HepG2 (cell line): ENCODE data around the gene THRA. TPM values are rescaled to one million over a fixed set of nuclear protein-coding genes. Genes with fewer than 3 reads are reported as not detected.

Experiments
- AKAP8 ChIP-seq: sonication (generic); formaldehyde crosslinking; IDR thresholded peaks from 2 replicates; pipeline ENCODE4 v1.5.1; 2020; ENCODE audit warnings: mild to moderate bottlenecking, missing genetic modification reagents
- EZH2 ChIP-seq: conservative IDR thresholded peaks from 2 replicates; pipeline ENCODE4 v1.6.1; 2012; ENCODE audit warnings: mild to moderate bottlenecking, low read depth, low read length, moderate library complexity
- HCFC1 ChIP-seq: fragments of 150-350 bp; IDR thresholded peaks from 2 replicates; pipeline ENCODE4 v1.6.1; 2014; ENCODE audit warnings: low read depth, low read length
- ISX ChIP-seq: sonication (generic); formaldehyde crosslinking; conservative IDR thresholded peaks from 2 replicates; pipeline ENCODE4 v1.5.0; 2020; ENCODE audit warnings: missing genetic modification reagents
- MIER2 ChIP-seq: IDR thresholded peaks from 2 replicates; pipeline ENCODE4 v1.6.1; 2016; ENCODE audit warnings: missing biosample characterization, missing genetic modification reagents
- MLLT10 ChIP-seq: sonication (generic); formaldehyde crosslinking; IDR thresholded peaks from 2 replicates; pipeline ENCODE4 v1.4.0; 2020; ENCODE audit warnings: missing genetic modification reagents
- NFYC ChIP-seq: IDR thresholded peaks from 2 replicates; pipeline ENCODE4 v1.6.1; 2016; ENCODE audit warnings: missing genetic modification reagents, missing compliant biosample characterization
- POLR2AphosphoS5 ChIP-seq: IDR thresholded peaks from 2 replicates; pipeline ENCODE4 v1.6.1; 2012; ENCODE audit warnings: low read depth, low read length
- ZBTB20 ChIP-seq: sonication (generic); formaldehyde crosslinking; IDR thresholded peaks from 2 replicates; pipeline ENCODE4 v1.8.1; 2023; ENCODE audit warnings: missing genetic modification reagents, low read depth, mild to moderate bottlenecking, borderline replicate concordance
- ZMYM2 ChIP-seq: sonication (generic); formaldehyde crosslinking; IDR thresholded peaks from 2 replicates; pipeline ENCODE4 v1.8.0; 2022; ENCODE audit warnings: mild to moderate bottlenecking, missing genetic modification reagents
- ZNF264 ChIP-seq: sonication (generic); formaldehyde crosslinking; IDR thresholded peaks from 2 replicates; pipeline ENCODE4 v1.4.0; 2020; ENCODE audit warnings: missing genetic modification reagents
- ZSCAN21 ChIP-seq: sonication (generic); formaldehyde crosslinking; IDR thresholded peaks from 2 replicates; pipeline ENCODE4 v1.8.0; 2022; ENCODE audit warnings: mild to moderate bottlenecking, missing genetic modification reagents, moderate library complexity, borderline replicate concordance
- polyA plus RNA-seq, 8 experiments: library from polyadenylated mRNA; depleted of rRNA in 3 of 8; stranded (reverse) in 7 of 8; unstranded in 1 of 8; fragments of >200 nt; fragmentation: Illumina TruSeq in 4 of 8; extraction: Trizol in 4 of 8; gene quantifications; 2 replicates each; pipeline versions ENCODE4 v1.2.1 to v1.2.3, GENCODE V29; 2011 to 2016; ENCODE audit warnings: low read depth in 4 of 8, missing spikeins in 1 of 8, mixed read lengths in 1 of 8; ENCODE audit not compliant: insufficient read depth in 1 of 8
- total RNA-seq, 5 experiments: library from RNA; depleted of rRNA; stranded (reverse); fragments of >200 nt; fragmentation: Illumina TruSeq; extraction: Trizol; gene quantifications; 2 replicates each; pipeline ENCODE4 v1.2.3, GENCODE V29; 2016; ENCODE audit warnings: low read depth in 1 of 5
- TF ChIP-seq, protein P1 (sequence below): sonication (generic); formaldehyde crosslinking; IDR thresholded peaks from 2 replicates; pipeline ENCODE4 v1.5.0; 2020; ENCODE audit warnings: missing genetic modification reagents
- TF ChIP-seq, protein P2 (sequence below), 2 experiments: fragments of 450-650 bp in 1 of 2; sonication (generic) in 1 of 2; formaldehyde crosslinking; IDR thresholded peaks; 2 replicates each; pipeline versions ENCODE4 v1.5.0 to v1.8.0; 2020 to 2022; ENCODE audit warnings: mild to moderate bottlenecking in 1 of 2, missing genetic modification reagents in 1 of 2
- TF ChIP-seq, protein P3 (sequence below): sonication (generic); formaldehyde crosslinking; IDR thresholded peaks from 2 replicates; pipeline ENCODE4 v1.4.0; 2020; ENCODE audit warnings: mild to moderate bottlenecking, missing genetic modification reagents

THRA gene
- total and polyA plus RNA-seq, 2 of the 13 experiments (the other 11 are each of a cell fraction or from before 2014, with no cell fraction given): 8.0 to 9.9 TPM

- TF ChIP-seq ZNF264 (CRISPR knock-in tag) (peak; percentile 72; the same call in 1 of the 2 replicates), ZSCAN21 (peak; percentile 91), POLR2AphosphoS5 (no peak; the same call in 1 of the 2 replicates), HCFC1 (no peak), ZBTB20 (CRISPR knock-in tag) (peak; percentile 9), ZMYM2 (CRISPR knock-in tag) (peak; percentile 47), NFYC (CRISPR knock-in tag) (peak; percentile 50; the same call in 1 of the 2 replicates), AKAP8 (CRISPR knock-in tag) (no peak), MIER2 (CRISPR knock-in tag) (no peak), EZH2 (no peak), ISX (CRISPR knock-in tag) (no peak; the same call in 1 of the 2 replicates), MLLT10 (CRISPR knock-in tag) (no peak)
- TF ChIP-seq, protein P1, sequence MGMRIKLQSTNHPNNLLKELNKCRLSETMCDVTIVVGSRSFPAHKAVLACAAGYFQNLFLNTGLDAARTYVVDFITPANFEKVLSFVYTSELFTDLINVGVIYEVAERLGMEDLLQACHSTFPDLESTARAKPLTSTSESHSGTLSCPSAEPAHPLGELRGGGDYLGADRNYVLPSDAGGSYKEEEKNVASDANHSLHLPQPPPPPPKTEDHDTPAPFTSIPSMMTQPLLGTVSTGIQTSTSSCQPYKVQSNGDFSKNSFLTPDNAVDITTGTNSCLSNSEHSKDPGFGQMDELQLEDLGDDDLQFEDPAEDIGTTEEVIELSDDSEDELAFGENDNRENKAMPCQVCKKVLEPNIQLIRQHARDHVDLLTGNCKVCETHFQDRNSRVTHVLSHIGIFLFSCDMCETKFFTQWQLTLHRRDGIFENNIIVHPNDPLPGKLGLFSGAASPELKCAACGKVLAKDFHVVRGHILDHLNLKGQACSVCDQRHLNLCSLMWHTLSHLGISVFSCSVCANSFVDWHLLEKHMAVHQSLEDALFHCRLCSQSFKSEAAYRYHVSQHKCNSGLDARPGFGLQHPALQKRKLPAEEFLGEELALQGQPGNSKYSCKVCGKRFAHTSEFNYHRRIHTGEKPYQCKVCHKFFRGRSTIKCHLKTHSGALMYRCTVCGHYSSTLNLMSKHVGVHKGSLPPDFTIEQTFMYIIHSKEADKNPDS (CRISPR knock-in tag): peak; percentile 84
- TF ChIP-seq, protein P2, sequence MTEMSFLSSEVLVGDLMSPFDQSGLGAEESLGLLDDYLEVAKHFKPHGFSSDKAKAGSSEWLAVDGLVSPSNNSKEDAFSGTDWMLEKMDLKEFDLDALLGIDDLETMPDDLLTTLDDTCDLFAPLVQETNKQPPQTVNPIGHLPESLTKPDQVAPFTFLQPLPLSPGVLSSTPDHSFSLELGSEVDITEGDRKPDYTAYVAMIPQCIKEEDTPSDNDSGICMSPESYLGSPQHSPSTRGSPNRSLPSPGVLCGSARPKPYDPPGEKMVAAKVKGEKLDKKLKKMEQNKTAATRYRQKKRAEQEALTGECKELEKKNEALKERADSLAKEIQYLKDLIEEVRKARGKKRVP (CRISPR knock-in tag; IDR thresholded peaks at IDR 0.05): peak in 1 of 2 experiments; percentile 15; a peak in 1 of 4 replicates
- TF ChIP-seq, protein P3, sequence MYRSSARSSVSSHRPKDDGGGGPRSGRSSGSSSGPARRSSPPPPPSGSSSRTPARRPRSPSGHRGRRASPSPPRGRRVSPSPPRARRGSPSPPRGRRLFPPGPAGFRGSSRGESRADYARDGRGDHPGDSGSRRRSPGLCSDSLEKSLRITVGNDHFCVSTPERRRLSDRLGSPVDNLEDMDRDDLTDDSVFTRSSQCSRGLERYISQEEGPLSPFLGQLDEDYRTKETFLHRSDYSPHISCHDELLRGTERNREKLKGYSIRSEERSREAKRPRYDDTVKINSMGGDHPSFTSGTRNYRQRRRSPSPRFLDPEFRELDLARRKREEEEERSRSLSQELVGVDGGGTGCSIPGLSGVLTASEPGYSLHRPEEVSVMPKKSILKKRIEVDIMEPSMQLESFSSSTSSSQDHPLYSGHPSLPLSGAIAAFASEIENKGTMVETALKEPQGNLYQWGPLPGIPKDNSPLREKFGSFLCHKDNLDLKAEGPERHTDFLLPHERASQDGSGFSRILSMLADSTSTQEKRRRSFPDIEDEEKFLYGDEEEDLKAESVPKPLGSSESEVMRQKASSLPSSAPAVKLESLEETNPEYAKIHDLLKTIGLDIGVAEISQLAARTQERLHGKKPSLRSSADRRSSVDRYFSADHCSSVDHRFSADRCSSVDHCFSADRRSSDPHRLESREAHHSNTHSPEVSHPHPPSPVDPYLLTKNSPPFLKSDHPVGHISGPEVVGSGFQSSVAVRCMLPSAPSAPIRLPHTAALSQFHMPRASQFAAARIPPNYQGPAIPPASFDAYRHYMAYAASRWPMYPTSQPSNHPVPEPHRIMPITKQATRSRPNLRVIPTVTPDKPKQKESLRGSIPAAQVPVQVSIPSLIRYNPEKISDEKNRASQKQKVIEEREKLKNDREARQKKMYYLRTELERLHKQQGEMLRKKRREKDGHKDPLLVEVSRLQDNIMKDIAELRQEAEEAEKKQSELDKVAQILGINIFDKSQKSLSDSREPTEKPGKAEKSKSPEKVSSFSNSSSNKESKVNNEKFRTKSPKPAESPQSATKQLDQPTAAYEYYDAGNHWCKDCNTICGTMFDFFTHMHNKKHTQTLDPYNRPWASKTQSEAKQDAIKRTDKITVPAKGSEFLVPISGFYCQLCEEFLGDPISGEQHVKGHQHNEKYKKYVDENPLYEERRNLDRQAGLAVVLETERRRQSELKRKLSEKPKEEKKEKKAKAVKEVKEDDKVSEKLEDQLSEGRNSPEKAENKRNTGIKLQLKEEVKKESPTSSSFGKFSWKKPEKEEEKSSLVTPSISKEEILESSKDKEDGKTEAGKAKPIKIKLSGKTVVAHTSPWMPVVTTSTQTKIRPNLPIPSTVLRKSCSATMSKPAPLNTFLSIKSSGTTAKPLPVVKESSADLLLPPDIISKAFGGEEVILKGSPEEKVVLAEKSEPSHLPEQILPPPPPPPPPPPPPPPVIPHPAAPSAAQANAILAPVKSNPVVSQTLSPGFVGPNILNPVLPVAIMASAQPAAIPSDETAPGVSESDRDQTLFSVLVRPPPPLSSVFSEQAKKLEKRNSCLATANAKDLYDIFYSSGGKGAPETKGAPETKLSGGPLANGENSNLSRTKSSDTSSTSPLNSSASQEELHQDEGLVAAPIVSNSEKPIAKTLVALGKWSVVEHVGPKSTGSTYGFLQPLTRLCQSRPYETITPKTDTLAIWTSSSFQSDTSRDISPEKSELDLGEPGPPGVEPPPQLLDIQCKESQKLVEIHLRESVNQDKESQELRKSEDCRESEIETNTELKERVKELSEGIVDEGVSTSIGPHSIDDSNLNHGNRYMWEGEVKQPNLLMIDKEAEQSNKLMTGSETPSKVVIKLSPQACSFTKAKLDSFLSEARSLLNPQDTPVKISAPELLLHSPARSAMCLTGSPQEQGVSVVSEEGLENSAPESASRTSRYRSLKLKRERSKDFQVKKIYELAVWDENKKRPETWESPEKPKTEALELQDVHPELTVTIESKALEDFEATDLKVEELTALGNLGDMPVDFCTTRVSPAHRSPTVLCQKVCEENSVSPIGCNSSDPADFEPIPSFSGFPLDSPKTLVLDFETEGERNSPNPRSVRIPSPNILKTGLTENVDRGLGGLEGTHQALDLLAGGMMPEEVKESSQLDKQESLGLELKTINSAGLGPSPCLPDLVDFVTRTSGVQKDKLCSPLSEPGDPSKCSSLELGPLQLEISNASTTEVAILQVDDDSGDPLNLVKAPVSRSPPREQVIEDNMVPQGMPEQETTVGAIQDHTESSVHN (CRISPR knock-in tag): 0 out of 2 replicates have a peak, but pooled peaks have one; percentile 63
Observed at GRCh38 chr17:40097931-40098845, 35.4 kb downstream of the THRA start (continued).
